Measurements from ENCODE around the gene BAZ2B. TPM values are rescaled to one million over a fixed set of nuclear protein-coding genes. Genes with fewer than 3 reads are reported as not detected.

Gene BAZ2B
- total and polyA plus RNA-seq, 9 of the 15 experiments (the other 6 are each of a cell fraction or from before 2014, with no cell fraction given), result 7.5 to 38.6 (median 19.8) TPM

GRCh38 chr2:159615367-159616285, 722 bp downstream of the BAZ2B start (continued):
- TF ChIP-seq TFAP4 (CRISPR knock-in tag; IDR thresholded peaks at IDR 0.05; ENCODE audit: borderline replicate concordance) (peak; percentile 43), CREM (IDR thresholded peaks at IDR 0.05; ENCODE audit: low read depth) (peak; percentile 81), NFATC3 (IDR thresholded peaks at IDR 0.05) (no peak), ZNF124 (CRISPR knock-in tag; IDR thresholded peaks at IDR 0.05) (no peak), CBFA2T2 (conservative IDR thresholded peaks at IDR 0.05) (no peak), COPS2 (conservative IDR thresholded peaks at IDR 0.05) (no peak), CREB3 (tag; conservative IDR thresholded peaks at IDR 0.05; ENCODE audit: low read depth) (no peak), PHF20 (IDR thresholded peaks at IDR 0.05; ENCODE audit: partially characterized antibody) (no peak), MIER1 (IDR thresholded peaks at IDR 0.05; ENCODE audit: low read depth) (no peak), ZNF407 (IDR thresholded peaks at IDR 0.05; ENCODE audit: low read depth) (no peak), ZNF121 (CRISPR knock-in tag; conservative IDR thresholded peaks at IDR 0.05) (no peak), CSDE1 (IDR thresholded peaks at IDR 0.05) (0 out of 4 replicates have a peak, but pooled peaks of 1 of the 2 experiments have one; percentile 50), ZNF316 (IDR thresholded peaks at IDR 0.05) (peak; percentile 16; the same call in 1 of the 2 replicates), FOXP1 (CRISPR knock-in tag; IDR thresholded peaks at IDR 0.05) (peak; percentile 18; the same call in 1 of the 2 replicates), MNT (conservative IDR thresholded peaks at IDR 0.05) (peak in 1 of 2 experiments; percentile 56; a peak in 3 of 4 replicates), PHTF2 (CRISPR knock-in tag; IDR thresholded peaks at IDR 0.05) (no peak)

Measured in K562 (cell line).